A673 (cell line): ENCODE measurements around the gene C18orf32. TPM values are rescaled to one million over a fixed set of nuclear protein-coding genes. Genes with fewer than 3 reads are reported as not detected.

Source experiments
- BruUV-seq: library from RNA; stranded (reverse); fragments of 400-500 nt; replicated peaks from 2 replicates; lab custom pipeline; 2021; lab: Mats Ljungman, UMichigan
- CTCF ChIA-PET: fragments of 300-600 bp; sonication (Branson Sonifier 250); formaldehyde crosslinking; loops from one replicate; lab custom pipeline; 2022; ENCODE audit warnings: antibody characterized with exemption; lab: Charles Lee
- POLR2A ChIA-PET: fragments of 300-600 bp; sonication (Branson Sonifier 250); formaldehyde crosslinking; loops from one replicate; lab custom pipeline; 2022; ENCODE audit warnings: antibody characterized with exemption; ENCODE audit not compliant: low non-redundant PET; lab: Charles Lee
- DNase-seq: peaks from one replicate; pipeline ENCODE4 v3.0.0-alpha.2; 2015; ENCODE audit warnings: low spot score
- H3K27ac ChIP-seq: fragments of 200-600 bp; sonication (generic); 2 replicates; pipeline ENCODE4 v1.5.1; 2016; ENCODE audit warnings: mixed run types, low read depth, mild to moderate bottlenecking, mixed read lengths, antibody characterized with exemption, low read length; ENCODE audit not compliant: poor library complexity, severe bottlenecking
- H3K27me3 ChIP-seq: fragments of 200-600 bp; sonication (generic); replicated peaks from 2 replicates; pipeline ENCODE4 v1.6.1; 2017; ENCODE audit warnings: mixed run types, low read depth, mild to moderate bottlenecking, mixed read lengths, antibody characterized with exemption, low read length; ENCODE audit not compliant: insufficient read depth, poor library complexity
- H3K36me3 ChIP-seq: fragments of 200-600 bp; sonication (generic); 2 replicates; pipeline ENCODE4 v1.6.1; 2016; ENCODE audit warnings: mixed run types, mild to moderate bottlenecking, mixed read lengths, antibody characterized with exemption, low read length; ENCODE audit not compliant: insufficient read depth, poor library complexity, severe bottlenecking
- H3K4me1 ChIP-seq: fragments of 200-600 bp; sonication (generic); 2 replicates; pipeline ENCODE4 v1.6.1; 2017; ENCODE audit warnings: mixed run types, mild to moderate bottlenecking, mixed read lengths, antibody characterized with exemption, low read length; ENCODE audit not compliant: insufficient read depth, poor library complexity, severe bottlenecking
- H3K4me3 ChIP-seq: fragments of 200-600 bp; sonication (generic); 2 replicates; pipeline ENCODE4 v1.5.1; 2016; ENCODE audit warnings: low read depth, mixed run types, mild to moderate bottlenecking, mixed read lengths, low read length; ENCODE audit not compliant: poor library complexity, severe bottlenecking
- H3K9me3 ChIP-seq: fragments of 200-600 bp; sonication (generic); 2 replicates; pipeline ENCODE4 v1.6.1; 2016; ENCODE audit warnings: mixed run types, low read depth, mild to moderate bottlenecking, mixed read lengths, antibody characterized with exemption, low read length; ENCODE audit not compliant: poor library complexity, severe bottlenecking
- EZH2 ChIP-seq: fragments of 200-600 bp; sonication (generic); IDR thresholded peaks from 2 replicates; pipeline ENCODE4 v1.6.1; 2017; ENCODE audit warnings: borderline replicate concordance, low read depth, mild to moderate bottlenecking, mixed read lengths, antibody characterized with exemption, low read length; ENCODE audit not compliant: poor library complexity, severe bottlenecking
- intact Hi-C: fragments of 100-400 bp; cut with micrococcal nuclease; formaldehyde crosslinking; loops from one replicate; pipeline ENCODE4 v1.10.0; 2022; ENCODE audit not compliant: unreplicated experiment
- total RNA-seq: library from RNA; stranded (reverse); gene quantifications from 2 replicates; pipeline ENCODE4 v1.2.3, GENCODE V29; 2021
- TF ChIP-seq, protein P1 (sequence below): fragments of 300-800, 200-600 bp; sonication (generic); conservative IDR thresholded peaks from 2 replicates; pipeline ENCODE4 v1.5.1; 2017; ENCODE audit warnings: low read depth, mild to moderate bottlenecking, antibody characterized with exemption, low read length, moderate library complexity, mixed read lengths

Gene C18orf32
- total RNA-seq, 1 experiment from 2014 or later = 43.8 TPM

DNA sequence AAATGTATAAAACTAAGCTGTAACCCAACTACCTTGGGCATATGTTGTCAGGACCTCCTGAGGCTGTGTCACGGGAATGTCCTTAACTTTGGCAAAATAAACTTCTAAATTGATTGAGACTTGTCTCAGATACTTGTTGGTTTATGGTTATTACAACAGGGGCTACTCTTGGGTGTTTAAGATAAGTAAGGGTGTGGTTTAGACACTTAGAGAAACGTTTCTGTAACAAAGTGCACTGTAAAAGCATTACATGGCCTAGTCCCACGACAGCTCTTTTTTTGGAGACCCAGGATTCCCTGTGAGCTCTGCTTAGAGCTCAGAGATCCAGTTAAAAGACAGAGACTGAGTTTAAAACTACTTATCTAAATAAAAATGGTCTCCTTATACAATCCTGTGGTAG lies 42.6 kb upstream of the C18orf32 start:
- H3K36me3 ChIP-seq = no peaks in the 10 kb centered on the region
- no peaks in the 10 kb centered on the region for H3K27me3 ChIP-seq
- no TSS peak for BruUV-seq
- intact Hi-C loops = loop anchor here (10.0 kb wide), 1 partner anchor 195 kb away; no protein-coding TSS in a partner anchor
- TF ChIP-seq EZH2 = no peak
- TF ChIP-seq, protein P1, sequence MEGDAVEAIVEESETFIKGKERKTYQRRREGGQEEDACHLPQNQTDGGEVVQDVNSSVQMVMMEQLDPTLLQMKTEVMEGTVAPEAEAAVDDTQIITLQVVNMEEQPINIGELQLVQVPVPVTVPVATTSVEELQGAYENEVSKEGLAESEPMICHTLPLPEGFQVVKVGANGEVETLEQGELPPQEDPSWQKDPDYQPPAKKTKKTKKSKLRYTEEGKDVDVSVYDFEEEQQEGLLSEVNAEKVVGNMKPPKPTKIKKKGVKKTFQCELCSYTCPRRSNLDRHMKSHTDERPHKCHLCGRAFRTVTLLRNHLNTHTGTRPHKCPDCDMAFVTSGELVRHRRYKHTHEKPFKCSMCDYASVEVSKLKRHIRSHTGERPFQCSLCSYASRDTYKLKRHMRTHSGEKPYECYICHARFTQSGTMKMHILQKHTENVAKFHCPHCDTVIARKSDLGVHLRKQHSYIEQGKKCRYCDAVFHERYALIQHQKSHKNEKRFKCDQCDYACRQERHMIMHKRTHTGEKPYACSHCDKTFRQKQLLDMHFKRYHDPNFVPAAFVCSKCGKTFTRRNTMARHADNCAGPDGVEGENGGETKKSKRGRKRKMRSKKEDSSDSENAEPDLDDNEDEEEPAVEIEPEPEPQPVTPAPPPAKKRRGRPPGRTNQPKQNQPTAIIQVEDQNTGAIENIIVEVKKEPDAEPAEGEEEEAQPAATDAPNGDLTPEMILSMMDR = no peak
- ChIA-PET CTCF (no interaction called here), POLR2A (no interaction called here)
- DNase-seq = no peak
- H3K9me3 ChIP-seq = peaks cover 1% of the 10 kb centered on the region
- H3K4me3 ChIP-seq = no peak overlapping the region
- no peak overlapping the region for H3K27ac ChIP-seq
- no peaks in the 10 kb centered on the region for H3K4me1 ChIP-seq

DNA sequence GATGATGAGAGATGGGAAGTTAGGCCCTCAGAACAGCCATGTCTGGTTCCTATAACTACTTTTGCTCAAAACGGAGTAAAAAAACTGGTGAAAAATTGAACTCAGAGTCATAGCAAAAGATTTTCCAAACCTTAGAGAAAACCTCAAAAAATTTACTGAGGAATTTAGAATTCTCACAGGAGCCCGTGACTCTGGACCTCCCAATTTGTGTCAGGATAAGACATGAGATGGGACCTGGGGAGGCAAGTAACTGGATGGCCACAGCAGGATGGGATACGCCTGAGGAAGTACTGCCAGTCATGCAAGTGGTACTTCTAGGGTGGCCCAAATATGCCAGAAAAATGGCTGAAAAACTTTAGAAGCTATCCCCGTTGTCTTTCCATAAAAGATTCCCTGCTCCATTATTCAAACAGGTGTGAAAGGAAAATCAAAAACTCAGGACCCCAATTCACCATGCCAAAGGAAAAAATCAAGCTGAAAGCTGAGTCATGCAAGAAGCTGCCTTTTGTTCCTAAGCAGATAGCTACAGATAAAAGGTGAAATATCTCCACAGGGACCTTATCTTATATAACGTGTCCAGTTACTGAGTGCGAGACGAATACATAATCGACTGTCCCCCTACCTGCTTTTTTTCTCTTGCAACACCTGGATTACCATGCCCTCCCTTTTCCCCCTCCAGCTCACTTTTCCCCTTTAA lies 40.7 kb upstream of the C18orf32 start:
- H3K27ac ChIP-seq = no peak overlapping the region
- intact Hi-C loops = loop anchor here (10.0 kb wide), 1 partner anchor 197 kb away; no protein-coding TSS in a partner anchor
- TF ChIP-seq, protein P1 = no peak
- TF ChIP-seq EZH2 = no peak
- ChIA-PET POLR2A (no interaction called here), CTCF (interaction anchor here (0.5 kb wide), 1 partner anchor 68 kb away, joined by 9 read pairs; no protein-coding TSS in a partner anchor)
- H3K27me3 ChIP-seq = no peaks in the 10 kb centered on the region
- H3K4me1 ChIP-seq = no peaks in the 10 kb centered on the region
- no peaks in the 10 kb centered on the region for H3K36me3 ChIP-seq
- H3K4me3 ChIP-seq = no peak overlapping the region
- no peaks in the 10 kb centered on the region for H3K9me3 ChIP-seq
- BruUV-seq = no TSS peak
- DNase-seq = no peak

DNA sequence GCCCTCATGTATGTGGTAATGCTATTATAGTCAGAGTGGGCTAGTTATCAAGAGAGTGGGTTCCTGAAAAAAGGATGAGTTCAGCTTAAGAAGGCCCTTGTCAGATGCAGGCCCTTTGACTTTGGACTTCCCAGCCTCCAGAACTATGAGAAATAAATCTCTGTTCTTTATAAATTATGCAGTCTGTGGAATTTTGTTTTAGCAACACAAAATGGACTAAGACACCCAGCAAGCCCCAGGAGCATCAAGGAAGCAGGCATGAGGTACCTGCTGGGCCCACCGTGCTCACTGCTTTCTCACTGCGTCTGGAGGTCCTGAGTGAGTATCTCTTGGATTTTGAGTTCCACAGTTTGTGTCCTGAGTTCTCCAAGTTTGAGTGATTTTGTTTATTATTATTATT lies 38.9 kb upstream of the C18orf32 start:
- DNase-seq = no peak
- CTCF ChIA-PET = no interaction called here
- intact Hi-C loops = loop anchor here (10.0 kb wide), 1 partner anchor 199 kb away; no protein-coding TSS in a partner anchor
- no peaks in the 10 kb centered on the region for H3K36me3 ChIP-seq
- TF ChIP-seq EZH2 = no peak
- TF ChIP-seq, protein P1 = no peak
- no peak overlapping the region for H3K4me3 ChIP-seq
- H3K27ac ChIP-seq = no peak overlapping the region
- no TSS peak for BruUV-seq
- peaks cover 8% of the 10 kb centered on the region for H3K4me1 ChIP-seq
- no peaks in the 10 kb centered on the region for H3K9me3 ChIP-seq
- H3K27me3 ChIP-seq = no peaks in the 10 kb centered on the region
- POLR2A ChIA-PET = no interaction called here
